Measurements from ENCODE around the gene STK39.

STK39 gene

GRCh38 chr2:167945660-167946368 lies 301.6 kb downstream of the STK39 start:
- no peaks in the 10 kb centered on the region for H4K20me1 ChIP-seq
- no peaks in the 10 kb centered on the region for H3K9me3 ChIP-seq
- H3K27me3 ChIP-seq: no peaks in the 10 kb centered on the region
- H3K9ac ChIP-seq: no peak overlapping the region
- H3K36me3 ChIP-seq: no peaks in the 10 kb centered on the region
- H3K27ac ChIP-seq: no peak overlapping the region
- H3K4me1 ChIP-seq: no peaks in the 10 kb centered on the region
- TF ChIP-seq Cebpa-rat (IDR thresholded peaks at IDR 0.05): no peak
- H3K4me2 ChIP-seq: no peak overlapping the region
- H3K4me3 ChIP-seq: no peak overlapping the region

- no peak for TF ChIP-seq Cebpa-rat (IDR thresholded peaks at IDR 0.05)
- Histone ChIP-seq H3K4me2 (no peak overlapping the region), H3K9me3 (no peaks in the 10 kb centered on the region), H4K20me1 (no peaks in the 10 kb centered on the region), H3K27me3 (no peaks in the 10 kb centered on the region), H3K36me3 (no peaks in the 10 kb centered on the region), H3K9ac (no peak overlapping the region), H3K27ac (no peak overlapping the region), H3K4me1 (no peaks in the 10 kb centered on the region), H3K4me3 (no peak overlapping the region)
These were observed 302.4 kb downstream of the STK39 start for GRCh38 chr2:167944825-167945659.

GRCh38 chr2:167943897-167944296 lies 303.5 kb downstream of the STK39 start:
- H3K4me3 ChIP-seq: no peak overlapping the region
- no peak overlapping the region for H3K9ac ChIP-seq
- H3K4me1 ChIP-seq: no peaks in the 10 kb centered on the region
- no peaks in the 10 kb centered on the region for H3K27me3 ChIP-seq
- H4K20me1 ChIP-seq: no peaks in the 10 kb centered on the region
- H3K4me2 ChIP-seq: no peak overlapping the region
- H3K9me3 ChIP-seq: no peaks in the 10 kb centered on the region
- H3K36me3 ChIP-seq: no peaks in the 10 kb centered on the region
- no peak overlapping the region for H3K27ac ChIP-seq
- no peak for TF ChIP-seq Cebpa-rat (IDR thresholded peaks at IDR 0.05)

GRCh38 chr2:167943368-167943767 lies 304.0 kb downstream of the STK39 start:
- no peak overlapping the region for H3K9ac ChIP-seq
- H3K27ac ChIP-seq: no peak overlapping the region
- no peaks in the 10 kb centered on the region for H3K9me3 ChIP-seq
- no peaks in the 10 kb centered on the region for H3K36me3 ChIP-seq
- H3K4me2 ChIP-seq: no peak overlapping the region
- H4K20me1 ChIP-seq: no peaks in the 10 kb centered on the region
- H3K4me1 ChIP-seq: no peaks in the 10 kb centered on the region
- no peaks in the 10 kb centered on the region for H3K27me3 ChIP-seq
- no peak overlapping the region for H3K4me3 ChIP-seq
- TF ChIP-seq Cebpa-rat (IDR thresholded peaks at IDR 0.05): no peak

GRCh38 chr2:167942366-167943081 lies 304.9 kb downstream of the STK39 start:
- Histone ChIP-seq H4K20me1 (no peaks in the 10 kb centered on the region), H3K9me3 (no peaks in the 10 kb centered on the region), H3K27me3 (no peaks in the 10 kb centered on the region), H3K4me1 (no peaks in the 10 kb centered on the region), H3K4me2 (no peak overlapping the region), H3K4me3 (no peak overlapping the region), H3K9ac (no peak overlapping the region), H3K27ac (no peak overlapping the region), H3K36me3 (no peaks in the 10 kb centered on the region)
- TF ChIP-seq Cebpa-rat (IDR thresholded peaks at IDR 0.05): no peak

GRCh38 chr2:167941604-167942003 lies 305.8 kb downstream of the STK39 start:
- Histone ChIP-seq H3K36me3 (no peaks in the 10 kb centered on the region), H3K4me1 (no peaks in the 10 kb centered on the region), H3K27ac (no peak overlapping the region), H3K9me3 (no peaks in the 10 kb centered on the region), H3K4me2 (no peak overlapping the region), H3K9ac (no peak overlapping the region), H3K4me3 (no peak overlapping the region), H3K27me3 (no peaks in the 10 kb centered on the region), H4K20me1 (no peaks in the 10 kb centered on the region)
- no peak for TF ChIP-seq Cebpa-rat (IDR thresholded peaks at IDR 0.05)

- TF ChIP-seq Cebpa-rat (IDR thresholded peaks at IDR 0.05): no peak
- Histone ChIP-seq H4K20me1 (no peaks in the 10 kb centered on the region), H3K4me1 (no peaks in the 10 kb centered on the region), H3K27ac (no peak overlapping the region), H3K27me3 (no peaks in the 10 kb centered on the region), H3K9me3 (no peaks in the 10 kb centered on the region), H3K4me2 (no peak overlapping the region), H3K4me3 (no peak overlapping the region), H3K36me3 (no peaks in the 10 kb centered on the region), H3K9ac (no peak overlapping the region)
These were observed 306.5 kb downstream of the STK39 start for GRCh38 chr2:167940734-167941507.

- H3K9me3 ChIP-seq: no peaks in the 10 kb centered on the region
- TF ChIP-seq Cebpa-rat (IDR thresholded peaks at IDR 0.05): no peak
- no peaks in the 10 kb centered on the region for H3K27me3 ChIP-seq
- no peak overlapping the region for H3K9ac ChIP-seq
- no peak overlapping the region for H3K4me2 ChIP-seq
- H3K36me3 ChIP-seq: no peaks in the 10 kb centered on the region
- H3K27ac ChIP-seq: no peak overlapping the region
- H3K4me3 ChIP-seq: no peak overlapping the region
- H3K4me1 ChIP-seq: no peaks in the 10 kb centered on the region
- no peaks in the 10 kb centered on the region for H4K20me1 ChIP-seq
These were observed 307.1 kb downstream of the STK39 start for GRCh38 chr2:167940346-167940725.

GRCh38 chr2:167939514-167940345 lies 307.7 kb downstream of the STK39 start:
- no peak for TF ChIP-seq Cebpa-rat (IDR thresholded peaks at IDR 0.05)
- Histone ChIP-seq H3K36me3 (no peaks in the 10 kb centered on the region), H3K4me1 (no peaks in the 10 kb centered on the region), H3K27me3 (no peaks in the 10 kb centered on the region), H3K4me3 (no peak overlapping the region), H3K9me3 (no peaks in the 10 kb centered on the region), H4K20me1 (no peaks in the 10 kb centered on the region), H3K4me2 (no peak overlapping the region), H3K9ac (no peak overlapping the region), H3K27ac (no peak overlapping the region)
